Measurements from ENCODE around the gene SMPD2.
A peak's percentile ranks its signal among the peaks of the same experiment; 100 is the strongest.

SMPD2 gene

DNA sequence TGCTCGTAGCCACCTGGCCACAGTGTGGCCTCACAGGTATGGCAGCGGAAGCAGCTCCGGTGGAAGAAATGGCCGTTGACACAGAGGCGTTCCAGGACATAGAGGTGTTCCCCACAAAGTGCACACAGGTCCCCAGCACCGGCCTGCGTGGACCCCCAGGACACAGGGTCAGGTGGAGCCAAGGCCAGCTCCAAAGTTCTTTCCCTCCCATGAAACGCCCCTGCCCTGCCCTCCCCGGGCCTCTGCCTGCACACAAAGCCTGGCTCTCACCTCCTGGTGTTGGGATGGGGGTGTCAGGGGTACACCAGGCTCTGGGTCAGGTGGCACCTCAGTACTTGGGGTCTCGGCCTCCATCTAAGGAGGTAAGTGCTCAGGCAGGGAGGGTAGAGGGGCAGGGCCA is 6.6 kb downstream of the SMPD2 start:
- DNase-seq (ENCODE audit: low spot score) = no peak

DNA sequence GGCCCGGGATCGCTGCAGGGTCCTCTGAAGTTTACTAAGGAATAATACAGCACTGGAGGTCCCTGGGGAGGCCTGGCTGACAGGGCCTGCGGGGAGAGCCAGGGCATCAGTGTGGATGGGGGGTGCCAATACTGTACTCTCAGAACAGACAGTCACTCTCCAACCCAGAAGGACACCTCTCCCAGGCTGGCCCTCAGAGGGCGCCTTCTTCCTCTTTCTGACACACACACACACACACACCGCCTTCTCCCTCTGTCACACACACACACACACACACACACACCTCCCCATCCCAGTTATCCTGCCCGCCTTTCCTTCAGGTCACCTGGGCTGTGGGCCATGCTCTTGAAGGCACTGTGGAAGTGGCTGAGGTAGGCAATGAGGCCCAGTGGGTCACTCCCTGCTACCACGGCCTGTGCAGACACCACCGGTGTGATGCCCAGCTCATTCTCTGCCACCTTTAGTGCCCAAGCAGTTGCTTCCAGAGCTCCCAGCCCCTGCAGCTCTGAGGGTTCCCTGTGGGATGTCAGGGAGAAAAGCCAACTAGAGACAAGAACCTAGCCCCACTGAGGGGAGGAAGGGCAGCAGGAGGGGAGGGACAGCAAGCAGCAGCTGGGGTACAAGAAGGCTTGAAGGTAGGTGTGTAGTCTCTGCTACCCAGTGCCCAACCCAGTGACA is 7.5 kb downstream of the SMPD2 start:
- no peak for DNase-seq (ENCODE audit: low spot score)

DNA sequence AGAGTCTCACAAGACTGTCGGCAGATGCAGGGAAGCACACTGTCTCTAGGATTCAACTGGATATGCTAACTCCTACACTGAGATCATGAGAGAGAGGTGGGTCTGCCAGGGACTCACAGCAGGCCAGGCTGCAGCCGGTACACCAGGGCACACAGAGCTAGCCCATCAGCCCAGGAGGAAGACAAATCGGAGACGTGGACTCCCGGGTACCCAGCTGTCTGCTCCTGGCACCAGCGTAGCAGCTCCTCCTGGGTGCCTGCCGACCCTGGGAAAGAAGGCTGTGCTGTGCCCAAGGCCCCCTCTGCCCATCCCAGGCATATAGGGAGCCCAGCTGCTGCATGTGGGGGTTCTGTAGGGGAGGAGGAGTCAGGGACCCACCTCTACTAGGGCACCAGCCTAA is 8.1 kb downstream of the SMPD2 start:
- no peak for DNase-seq (ENCODE audit: low spot score)

DNA sequence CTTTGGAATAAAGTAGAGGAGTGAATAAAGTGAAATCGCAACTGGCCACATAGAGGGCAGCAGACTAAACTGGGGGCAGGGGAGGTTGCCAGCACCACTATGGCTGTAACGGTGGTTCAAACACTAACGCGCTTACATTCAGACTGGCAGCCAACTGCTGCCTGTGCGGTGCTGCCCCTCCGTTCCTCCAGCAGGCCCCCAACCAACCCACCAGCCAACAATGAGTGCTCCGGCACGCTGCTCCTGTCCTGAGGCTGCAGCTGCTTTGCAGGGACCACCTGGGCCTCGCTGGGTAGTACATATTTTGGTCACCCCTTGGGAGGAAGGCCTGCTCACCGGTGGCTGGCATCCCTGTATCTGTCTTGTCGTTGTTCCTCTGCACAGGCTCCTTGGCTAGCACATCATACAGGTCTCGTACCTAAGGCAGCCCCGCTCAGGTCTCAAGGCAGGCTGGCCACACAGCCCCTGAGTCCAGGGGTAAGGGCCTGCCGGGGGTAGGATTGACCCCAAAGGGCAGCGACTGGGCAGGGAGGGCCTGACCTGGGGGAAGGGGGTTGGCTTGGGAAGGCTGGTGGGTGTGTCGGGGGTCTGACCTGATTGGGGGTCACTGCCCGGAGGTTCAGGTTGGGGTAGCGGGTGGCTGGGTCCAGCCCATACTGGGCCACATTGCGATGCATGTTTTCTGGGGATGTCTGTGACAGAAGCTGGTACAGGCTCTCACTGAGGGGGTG is 8.7 kb downstream of the SMPD2 start:
- DNase-seq (ENCODE audit: low spot score) = no peak

DNA sequence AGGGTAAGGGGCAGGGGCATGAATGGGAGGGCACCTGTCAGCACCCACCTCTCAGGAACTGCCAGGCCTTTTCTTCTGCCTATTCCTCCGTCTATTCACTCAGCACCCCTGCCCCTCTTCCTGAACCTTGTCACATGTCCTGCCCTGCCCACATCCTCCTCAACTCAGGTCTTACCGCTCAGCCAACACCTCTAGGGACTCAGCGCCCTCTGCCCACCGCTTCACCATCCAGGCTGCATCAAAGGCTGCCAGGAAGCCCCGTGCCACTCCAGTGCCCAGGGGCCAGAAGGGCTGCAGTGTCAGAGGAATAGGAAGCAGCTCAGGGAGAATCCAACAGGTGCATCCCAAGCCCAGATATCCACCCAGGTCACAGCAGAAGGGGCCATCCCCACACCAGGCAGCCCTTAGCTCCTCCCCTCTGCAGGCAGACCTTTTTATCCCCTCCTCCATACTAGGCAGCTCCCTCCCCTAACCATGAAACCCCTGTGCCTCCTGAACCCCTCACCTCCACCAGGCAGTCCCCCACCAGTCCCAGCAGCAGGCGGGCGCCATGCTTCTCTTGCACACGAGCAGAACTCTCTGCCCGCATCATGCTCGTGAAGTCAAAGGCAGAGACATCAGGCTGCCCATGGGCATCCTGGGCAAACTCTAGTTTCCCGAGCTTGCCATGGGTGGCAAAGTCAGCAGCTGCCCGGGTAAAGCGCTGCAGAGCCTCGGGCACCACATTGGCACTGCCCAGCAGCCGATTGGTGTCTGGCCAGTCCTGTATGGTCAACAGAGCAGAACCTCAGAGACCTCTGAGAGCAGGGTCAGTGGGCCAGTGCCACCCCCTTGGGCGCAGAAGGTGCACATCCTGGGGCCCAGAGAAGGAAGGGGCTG is 9.5 kb downstream of the SMPD2 start:
- no peak for DNase-seq (ENCODE audit: low spot score)

DNA sequence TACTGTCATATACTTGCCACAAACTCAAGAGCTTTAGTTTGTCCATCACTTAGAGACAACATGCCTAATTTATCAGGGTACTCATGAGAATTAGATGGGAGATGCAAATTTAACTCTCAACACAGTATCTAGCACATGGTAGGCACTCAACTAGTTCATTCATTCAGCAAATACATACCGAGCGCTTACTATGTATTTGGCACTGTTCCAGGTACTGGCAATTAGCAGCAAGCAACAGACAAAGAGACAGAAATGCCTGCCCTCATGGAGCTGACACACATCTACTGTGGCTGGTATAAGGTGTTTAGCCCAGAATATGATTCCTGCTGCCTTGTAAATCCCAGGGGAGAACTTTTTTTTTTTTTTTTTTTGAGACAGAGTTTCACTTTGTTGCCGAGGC is 10.3 kb downstream of the SMPD2 start:
- DNase-seq (ENCODE audit: low spot score) = no peak

DNA sequence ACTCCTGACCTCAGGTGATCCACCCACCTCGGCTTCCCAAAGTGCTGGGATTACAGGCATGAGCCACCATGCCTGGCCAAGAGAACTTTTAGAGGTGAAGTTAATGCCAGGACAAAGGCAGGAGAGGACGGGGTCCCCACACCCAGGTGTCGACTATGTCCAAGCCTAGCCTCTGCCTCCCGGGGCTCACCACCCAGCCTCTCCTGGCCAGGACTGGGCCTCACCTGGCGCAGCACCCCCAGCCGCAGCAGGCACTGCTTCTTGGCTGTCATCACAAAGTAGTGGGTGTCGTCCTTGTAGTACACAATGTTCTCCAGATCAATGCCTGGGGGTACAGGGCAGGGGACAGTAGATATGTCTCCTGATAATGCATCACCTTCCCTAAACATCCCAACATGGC is 10.9 kb downstream of the SMPD2 start:
- DNase-seq (ENCODE audit: low spot score) = no peak

DNA sequence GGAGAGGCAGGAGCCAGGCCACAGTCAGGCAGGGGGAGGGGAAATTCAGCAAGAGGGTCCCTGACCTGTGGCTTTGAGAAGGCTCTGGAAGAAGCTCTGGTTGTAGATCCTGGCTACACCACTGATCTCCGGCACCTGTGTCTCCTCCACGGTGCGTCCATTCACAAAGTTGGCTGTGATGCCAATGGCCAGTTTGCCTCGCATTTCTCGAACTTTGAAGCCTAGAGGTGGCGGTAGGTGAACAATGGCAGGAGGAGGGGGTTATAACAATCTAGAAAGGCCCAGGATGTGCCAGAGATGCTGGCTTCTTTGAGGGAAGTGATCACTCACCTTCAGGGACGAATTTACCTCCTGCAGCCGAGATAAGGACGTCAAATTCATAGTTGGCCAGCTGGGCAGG is 11.7 kb downstream of the SMPD2 start:
- no peak for DNase-seq (ENCODE audit: low spot score)

DNA sequence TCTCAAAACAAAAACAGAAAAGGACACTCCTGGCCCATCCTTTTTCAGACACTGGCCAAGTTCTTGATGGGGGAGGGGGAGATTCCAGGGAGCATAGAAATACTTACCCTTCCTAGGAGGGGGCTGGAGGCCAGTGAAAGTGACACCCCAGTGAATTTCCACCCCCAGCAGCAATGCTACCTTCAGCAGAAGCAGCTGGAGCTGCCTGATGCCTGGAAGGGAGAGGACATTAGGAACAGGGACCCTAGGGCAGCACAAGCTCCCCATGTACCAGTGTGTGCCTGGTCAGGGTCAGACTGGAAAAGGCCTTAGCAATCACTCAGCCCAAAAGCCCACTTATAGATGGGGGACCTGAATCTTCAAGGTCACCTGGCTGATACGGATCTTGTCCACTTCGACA is 12.6 kb downstream of the SMPD2 start:
- no peak for DNase-seq (ENCODE audit: low spot score)

DNA sequence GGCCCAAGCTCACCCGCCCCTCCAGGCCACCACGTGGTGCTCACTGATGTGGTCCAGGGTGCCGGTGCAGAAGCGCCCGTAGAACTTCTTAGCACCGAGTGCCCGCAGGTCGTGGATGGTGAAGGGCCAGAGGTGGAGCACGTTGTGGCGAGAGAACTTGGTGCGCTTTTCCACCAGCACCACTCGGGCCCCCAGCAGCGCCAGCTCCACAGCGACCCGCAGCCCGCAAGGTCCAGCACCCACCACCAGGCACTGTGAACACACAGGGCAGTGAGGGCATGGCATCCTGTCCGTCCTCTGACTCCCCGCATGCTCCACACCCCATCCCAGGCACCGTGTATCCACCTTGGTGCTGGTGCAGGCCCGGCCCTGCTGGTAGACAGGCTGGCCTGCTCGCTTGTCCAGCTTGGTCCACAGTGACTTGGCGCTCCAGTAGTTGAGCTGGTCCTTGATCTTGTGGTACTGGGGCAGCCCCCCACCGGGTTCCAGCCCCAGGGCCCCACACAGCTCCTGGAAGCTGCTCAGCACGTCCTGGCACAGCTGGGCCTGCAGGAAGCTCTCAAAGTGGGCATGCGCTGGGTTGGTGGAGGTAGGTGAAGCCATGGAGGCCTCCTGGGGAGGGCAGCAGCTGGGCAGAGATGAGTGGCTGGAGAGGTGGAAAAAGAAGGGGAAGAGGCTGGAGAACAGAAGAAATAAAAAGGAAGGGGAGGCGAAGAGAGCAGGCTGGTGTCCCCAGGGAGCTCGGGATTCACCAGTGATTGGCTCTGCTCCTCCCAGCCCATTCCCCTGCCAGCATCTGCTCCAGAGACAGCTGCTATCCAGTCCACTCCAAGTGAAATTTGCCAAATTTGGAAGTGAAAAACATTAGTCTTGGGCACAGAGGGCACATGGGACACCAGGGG is 13.3 kb downstream of the SMPD2 start:
- peak; percentile 67 for DNase-seq (ENCODE audit: low spot score)

DNA sequence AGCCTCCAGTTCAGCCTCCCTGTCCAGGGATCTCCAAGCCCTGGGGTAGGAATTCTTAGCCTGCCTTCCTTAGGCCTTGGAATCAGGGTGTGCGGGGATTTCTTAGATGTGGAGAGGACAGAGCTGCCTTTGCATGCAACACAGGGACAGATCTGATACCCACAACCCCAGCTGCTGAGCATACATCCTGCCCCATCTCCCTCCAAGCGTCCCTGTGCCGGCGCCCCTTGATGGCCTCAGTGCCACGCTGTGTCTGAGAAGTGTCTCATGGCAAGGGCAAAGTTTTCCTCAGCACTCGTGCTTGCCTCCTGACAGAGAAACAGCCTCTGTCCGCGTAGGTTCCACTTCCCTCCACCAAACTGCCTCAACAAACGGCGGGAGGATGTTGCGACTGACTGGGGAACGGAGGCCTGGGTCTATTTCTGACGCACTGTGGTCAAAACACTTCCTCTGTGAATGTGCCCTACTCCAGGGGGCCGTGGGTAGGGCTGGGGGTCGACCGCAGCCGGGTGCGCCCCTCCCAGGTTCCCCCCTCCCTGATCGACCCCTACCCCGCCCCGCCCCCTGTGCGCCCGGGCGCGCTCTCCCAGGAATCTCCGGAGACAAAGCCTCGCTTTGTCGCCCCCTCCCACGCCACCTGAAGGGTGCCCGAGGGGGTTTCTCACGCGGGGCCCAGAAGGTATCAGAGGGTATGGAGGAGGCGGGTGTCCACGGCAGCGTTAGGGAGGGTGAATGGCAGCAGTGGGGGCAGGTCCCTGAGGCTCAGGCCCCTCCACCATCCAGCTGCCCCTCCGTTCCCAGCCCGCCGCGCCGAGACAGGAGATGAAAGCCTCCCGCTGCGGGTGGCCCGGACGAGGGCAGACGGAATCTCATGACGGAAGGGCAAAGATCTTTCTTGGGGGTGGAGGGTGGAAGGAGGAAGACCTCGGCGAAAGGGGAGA is 14.2 kb downstream of the SMPD2 start:
- DNase-seq (ENCODE audit: low spot score) = peak; percentile 33

DNA sequence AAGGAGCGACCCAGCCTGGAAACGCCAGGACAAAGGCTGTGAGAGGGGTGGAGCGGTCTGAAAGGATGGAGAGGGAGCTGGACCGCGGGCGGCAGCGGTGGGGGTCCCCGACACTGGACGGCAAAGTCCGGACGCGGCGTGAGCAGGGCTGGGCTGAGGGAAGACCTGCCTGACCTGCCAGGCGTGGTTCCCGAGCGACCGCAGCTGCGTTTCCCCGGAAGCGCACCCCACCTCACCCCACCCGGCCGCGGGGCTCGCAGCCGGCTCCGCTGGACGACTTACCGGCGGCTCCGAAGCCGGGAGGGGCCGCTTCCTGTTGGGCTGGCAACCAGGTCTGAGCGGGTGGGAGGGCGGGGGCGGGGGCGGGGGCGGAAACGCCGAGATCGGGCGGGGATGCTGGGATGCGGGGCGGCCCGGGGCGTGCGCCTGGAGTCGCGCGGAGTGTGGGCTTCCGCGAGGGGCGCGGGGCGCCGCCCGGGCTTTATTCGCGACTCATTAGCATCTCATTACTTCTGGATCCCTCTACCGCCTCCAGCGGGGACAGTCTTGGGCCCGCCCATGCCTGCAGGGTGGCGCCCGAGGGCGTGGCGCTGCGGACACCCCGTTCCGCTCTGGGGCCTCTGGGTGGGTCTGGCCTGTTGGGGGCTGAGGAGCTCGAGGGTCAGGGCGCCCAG is 15.1 kb downstream of the SMPD2 start, which contains the start of gene MICAL1:
Gene MICAL1, minus strand, starts transcription at position 336 of the 674 bp plus-strand sequence. CDS start 1,576 bp downstream, outside the sequence.
- peak; percentile 89 for DNase-seq (ENCODE audit: low spot score)

DNA sequence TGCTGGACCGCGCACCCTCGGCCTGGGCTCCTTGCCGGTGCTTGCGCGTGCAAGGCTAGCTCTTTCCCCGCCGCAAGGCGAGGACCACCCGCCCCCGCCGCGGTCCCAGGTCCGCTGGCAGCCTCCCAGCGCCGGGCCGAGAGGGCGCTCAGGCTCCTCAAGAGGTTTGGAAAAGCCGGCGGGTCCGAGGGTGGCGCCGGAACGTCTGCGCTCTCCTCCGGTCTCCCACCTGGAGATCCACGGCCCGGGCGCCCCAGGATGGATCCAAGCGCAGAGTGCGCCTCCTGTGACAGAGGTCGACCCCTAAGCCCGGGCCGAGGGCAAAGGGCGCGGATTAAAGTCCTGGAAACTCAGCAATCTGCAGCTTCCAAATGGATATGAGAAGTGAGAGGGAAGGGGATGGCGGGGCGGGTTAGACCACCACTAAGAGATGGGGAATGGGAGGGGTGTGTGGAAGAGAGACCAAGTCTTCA is 15.6 kb downstream of the SMPD2 start:
- no peak for DNase-seq (ENCODE audit: low spot score)

DNA sequence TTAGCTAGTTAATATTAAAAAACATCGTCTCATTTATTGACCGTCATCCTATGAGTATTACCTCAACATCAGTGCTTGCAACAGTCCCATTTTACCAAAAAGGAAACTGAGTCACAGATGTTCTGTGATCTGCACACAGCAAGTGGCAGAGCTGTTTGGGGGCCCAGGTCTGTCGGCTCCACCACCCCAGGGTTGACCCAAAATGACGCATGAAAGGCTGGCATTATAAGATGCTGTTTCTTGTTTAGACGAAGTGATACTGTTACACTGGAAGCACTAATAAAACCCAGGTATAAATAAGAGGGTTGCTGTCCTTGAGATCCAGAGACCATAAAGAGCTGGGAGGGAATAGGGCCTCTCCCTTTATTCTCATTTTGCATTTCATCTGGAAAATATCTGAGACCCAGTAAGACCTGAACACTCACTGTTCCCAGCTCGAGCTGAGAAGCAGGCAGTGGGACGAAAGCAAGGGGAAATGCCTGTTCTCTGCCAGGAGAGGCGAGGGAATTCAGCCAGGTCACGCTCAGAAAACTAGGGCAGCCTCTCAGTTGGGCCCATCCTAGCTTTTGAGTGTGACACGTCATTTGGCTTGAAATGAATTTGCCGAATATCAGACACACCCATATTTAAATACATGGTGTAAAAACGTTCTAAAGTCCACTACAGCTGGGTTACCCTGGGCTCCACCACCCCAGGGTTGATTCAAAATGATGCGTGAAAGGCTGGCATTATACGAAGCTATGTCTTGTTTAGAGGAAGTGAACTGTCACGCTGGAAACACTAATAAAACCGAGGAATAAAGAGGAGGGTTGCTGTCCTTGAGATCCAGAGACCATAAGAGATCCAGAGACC is 16.4 kb downstream of the SMPD2 start:
- DNase-seq (ENCODE audit: low spot score) = peak; percentile 85

DNA sequence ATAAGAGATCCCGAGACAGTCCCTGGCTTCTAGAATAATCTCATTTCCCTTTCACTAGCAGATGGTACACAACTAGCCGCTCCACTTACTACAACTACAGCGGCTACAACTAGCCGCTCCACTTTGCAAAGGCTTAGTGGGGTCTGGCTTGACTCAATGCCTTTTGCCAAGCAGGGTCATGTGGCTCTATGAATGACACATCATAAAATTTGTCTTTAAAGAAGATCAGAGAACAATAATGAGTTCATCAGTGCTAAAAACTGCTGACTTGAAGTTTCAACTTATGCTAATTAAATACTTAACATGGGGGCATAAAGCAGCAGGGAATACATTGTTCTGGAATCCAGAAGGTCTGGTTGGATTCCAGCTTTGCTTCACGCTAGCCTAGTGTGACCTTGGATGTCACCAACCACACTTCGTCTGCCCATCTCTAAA is 17.1 kb downstream of the SMPD2 start:
- DNase-seq (ENCODE audit: low spot score) = no peak

DNA sequence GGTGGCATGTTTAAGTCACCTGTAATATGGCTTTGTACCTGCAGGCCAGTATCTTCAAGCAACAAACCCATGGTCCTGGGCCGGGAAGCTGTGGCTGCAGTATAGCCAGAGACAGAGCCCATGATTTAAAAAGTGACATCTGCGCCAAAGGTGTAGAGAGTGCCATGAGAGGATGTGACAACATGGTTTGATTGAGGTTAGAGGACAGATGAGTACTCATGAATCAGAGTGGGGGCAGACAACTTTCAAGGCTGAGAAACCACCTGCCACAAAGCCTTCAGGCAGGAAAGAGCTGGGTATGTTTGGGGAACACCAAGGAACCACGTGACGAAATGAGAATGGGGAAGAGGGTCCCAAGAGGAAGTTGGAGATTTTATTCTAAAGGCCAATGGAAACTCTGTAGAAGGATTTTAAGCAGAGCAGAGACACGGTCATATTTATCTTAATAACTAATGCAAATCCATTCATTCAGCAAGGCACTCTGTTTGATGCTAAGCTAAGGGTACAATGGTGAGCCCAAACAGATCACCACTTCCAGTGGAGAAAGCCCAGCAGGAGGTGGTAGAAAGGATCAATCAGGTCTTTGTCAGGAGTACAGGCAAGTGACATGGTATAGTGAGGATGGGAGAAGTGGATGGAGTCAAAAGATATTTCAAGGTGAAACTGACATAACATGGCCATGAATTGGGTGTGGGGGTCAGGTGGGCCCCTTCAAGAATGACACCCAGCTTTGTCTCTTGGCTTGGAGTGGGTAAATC is 18.4 kb downstream of the SMPD2 start:
- no peak for DNase-seq (ENCODE audit: low spot score)

DNA sequence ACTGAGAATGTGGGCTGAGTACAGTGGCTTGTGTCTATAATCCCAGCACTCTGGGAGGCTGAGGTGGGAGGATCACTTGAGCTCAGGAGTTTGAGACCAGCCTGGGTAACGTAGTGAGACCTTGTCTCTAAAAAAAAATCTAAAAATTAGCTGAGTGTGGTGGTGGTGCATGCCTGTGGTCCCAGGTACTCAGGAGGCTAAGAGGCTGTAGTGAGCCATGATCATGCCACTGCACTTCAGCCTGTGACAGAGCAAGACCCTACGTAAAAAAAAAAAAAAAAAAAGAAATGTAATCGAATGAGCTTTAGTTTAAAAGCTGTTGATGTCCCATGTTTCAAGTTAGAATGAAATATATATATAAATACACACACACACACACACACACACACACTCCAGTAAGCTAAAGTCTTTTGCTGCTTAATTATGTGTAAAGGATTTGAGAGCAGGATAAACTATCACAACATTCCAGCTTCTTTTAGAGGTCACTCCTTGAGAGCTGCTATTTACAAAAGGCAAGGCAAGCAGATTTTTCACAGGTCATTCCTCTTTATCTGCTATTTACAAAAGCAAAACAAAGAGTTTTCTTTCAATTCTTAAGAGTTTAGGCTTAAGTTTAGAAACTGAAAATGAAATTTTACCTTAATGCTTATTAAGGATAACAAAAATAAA is 19.8 kb downstream of the SMPD2 start:
- DNase-seq (ENCODE audit: low spot score) = no peak
